WTC11 (cell line): ENCODE data around the gene WNT11.

Source experiments
- CTCF ChIP-seq: fragments of 200-600 bp; IDR thresholded peaks from 2 replicates; pipeline ENCODE4 v1.8.0; 2022; ENCODE audit warnings: antibody characterized with exemption
- IRF1 ChIP-seq: sonication (generic); formaldehyde crosslinking; IDR thresholded peaks from 2 replicates; pipeline ENCODE4 v1.8.0; 2023; ENCODE audit warnings: missing genetic modification reagents
- MAX ChIP-seq: sonication (generic); formaldehyde crosslinking; IDR thresholded peaks from 2 replicates; pipeline ENCODE4 v1.8.0; 2022; ENCODE audit warnings: mild to moderate bottlenecking, missing genetic modification reagents
- OVOL2 ChIP-seq: fragments of 250-450 bp; sonication (Bioruptor Pico); IDR thresholded peaks from 2 replicates; pipeline ENCODE4 v1.9.0; 2021; ENCODE audit warnings: mild to moderate bottlenecking, borderline replicate concordance
- ZBTB21 ChIP-seq: sonication (generic); formaldehyde crosslinking; IDR thresholded peaks from 2 replicates; pipeline ENCODE4 v1.8.1; 2023; ENCODE audit warnings: mild to moderate bottlenecking, missing genetic modification reagents, borderline replicate concordance
- ZNF317 ChIP-seq: sonication (generic); formaldehyde crosslinking; IDR thresholded peaks from 2 replicates; pipeline ENCODE4 v1.8.1; 2023; ENCODE audit warnings: low read depth, mild to moderate bottlenecking, moderate library complexity, missing genetic modification reagents, borderline replicate concordance
- ZNF416 ChIP-seq: fragments of 250-450 bp; sonication (Bioruptor Pico); IDR thresholded peaks from 2 replicates; pipeline ENCODE4 v1.9.0; 2021; ENCODE audit warnings: mild to moderate bottlenecking, inconsistent platforms

- no peak for TF ChIP-seq CTCF
- no peak for TF ChIP-seq OVOL2 (CRISPR knock-in tag)
- TF ChIP-seq ZBTB21: no peak
- TF ChIP-seq MAX (CRISPR knock-in tag): no peak
- TF ChIP-seq ZNF416 (CRISPR knock-in tag): no peak
- TF ChIP-seq IRF1: no peak
- TF ChIP-seq ZNF317 (CRISPR knock-in tag): no peak
Measured at GRCh38 chr11:76188873-76189272, 17.4 kb downstream of the WNT11 start.
